Activated B cell treated with CpG ODN at 0.5 μM for 24 hours (primary cell): ENCODE measurements around the gene SMURF2. TPM values are rescaled to one million over a fixed set of nuclear protein-coding genes. Genes with fewer than 3 reads are reported as not detected.

Experiments
- ATAC-seq: fragments of 200-7000 bp; cut with Tn5 transposase; one replicate; pipeline ENCODE4 v1.10.0; 2021; ENCODE audit warnings: low read depth, mild to moderate bottlenecking, moderate library complexity
- CTCF ChIA-PET: fragments of 350-600 bp; sonication (Branson Sonifier 250); formaldehyde crosslinking; loops from one replicate; lab custom pipeline; 2021; ENCODE audit warnings: antibody characterized with exemption; lab: Charles Lee
- POLR2A ChIA-PET: fragments of 350-600 bp; sonication (Branson Sonifier 250); formaldehyde crosslinking; loops from one replicate; lab custom pipeline; 2021; ENCODE audit warnings: antibody characterized with exemption; lab: Charles Lee
- DNase-seq: peaks from one replicate; pipeline ENCODE4 v3.0.0; 2022
- H3K27ac Mint-ChIP-seq: one replicate; pipeline ENCODE4 v1.8.0; 2020; ENCODE audit warnings: mixed read lengths
- H3K27me3 Mint-ChIP-seq: one replicate; pipeline ENCODE4 v1.8.0; 2021; ENCODE audit warnings: mixed read lengths
- H3K36me3 Mint-ChIP-seq: one replicate; pipeline ENCODE4 v1.8.0; 2021; ENCODE audit warnings: low read depth, mixed read lengths
- H3K4me1 Mint-ChIP-seq: one replicate; pipeline ENCODE4 v1.8.0; 2021; ENCODE audit warnings: mixed read lengths
- H3K4me3 Mint-ChIP-seq: one replicate; pipeline ENCODE4 v1.8.0; 2020; ENCODE audit warnings: mild to moderate bottlenecking, mixed read lengths
- H3K9me3 Mint-ChIP-seq: one replicate; pipeline ENCODE4 v1.8.0; 2020; ENCODE audit warnings: mixed read lengths
- CTCF ChIP-seq: fragments of 200-600 bp; IDR thresholded peaks from one replicate; pipeline ENCODE4 v1.8.0; 2022; ENCODE audit warnings: antibody characterized with exemption, mild to moderate bottlenecking
- intact Hi-C: fragments of 100-400 bp; cut with micrococcal nuclease; formaldehyde crosslinking; loops from one replicate; pipeline ENCODE4 v1.15.1; 2024
- total RNA-seq: library from RNA; stranded (reverse); gene quantifications from 2 replicates; pipeline ENCODE4 v1.2.3, GENCODE V29; 2022

Gene SMURF2
- total RNA-seq, 1 donor from 2014 or later = 23.0 TPM

- DNase-seq = no peak
- no peaks in the 10 kb centered on the region for H3K27me3 Mint-ChIP-seq
Observed at GRCh38 chr17:64496348-64496785, 165.7 kb downstream of the SMURF2 start.

More at GRCh38 chr17:64496348-64496785, 165.7 kb downstream of the SMURF2 start:
- ATAC-seq = no peak
- peak overlapping the region; percentile 99 for H3K27ac Mint-ChIP-seq
- H3K4me3 Mint-ChIP-seq = peak overlapping the region; percentile 100
- H3K36me3 Mint-ChIP-seq = peaks cover 75% of the 10 kb centered on the region
- intact Hi-C loops = loop anchor here (2.0 kb wide), 2 partner anchors 40 to 152 kb away; no protein-coding TSS in a partner anchor
- H3K4me1 Mint-ChIP-seq = peaks cover 69% of the 10 kb centered on the region
- TF ChIP-seq CTCF = no peak
- no peaks in the 10 kb centered on the region for H3K9me3 Mint-ChIP-seq
- ChIA-PET POLR2A (interaction anchor here (0.5 to 7.5 kb wide), 23 partner anchors 10 to 723 kb away, joined by 3 to 295 read pairs (median 4); partner anchors contain the start of genes CCDC47, CEP95, DDX42 and DDX5), CTCF (interaction anchor here (0.5 to 6.6 kb wide), 6 partner anchors 9 to 693 kb away, joined by 3 to 67 read pairs (median 4); no protein-coding TSS in a partner anchor)

Other genes with a start within 250 kb of the SMURF2 start
- 13.5 and 13.9 TPM in 2 replicates for gene MILR1, start 213.2 kb downstream of the SMURF2 start, total RNA-seq
- gene POLG2, start 165.3 kb downstream of the SMURF2 start, total RNA-seq = 50.3 and 63.9 TPM in 2 replicates
- 1,149 and 1,208 TPM in 2 replicates for gene DDX5, start 156.0 kb downstream of the SMURF2 start, total RNA-seq
- gene CEP95, start 155.3 kb downstream of the SMURF2 start, total RNA-seq = 65.3 and 77.0 TPM in 2 replicates